GM18519 (cell line): ENCODE results near the gene ERN1.

Source experiments
- ATAC-seq: cut with Tn5 transposase; IDR thresholded peaks from one replicate; pipeline ENCODE4 v1.9.1; 2021; ENCODE audit warnings: mild to moderate bottlenecking, moderate library complexity; ENCODE audit not compliant: unreplicated experiment, low FRiP score

ERN1 gene

GRCh38 chr17:64158831-64159590, 29.1 kb upstream of the ERN1 start:
- ATAC-seq: no peak

GRCh38 chr17:64158406-64158805, 28.5 kb upstream of the ERN1 start:
- no peak for ATAC-seq

DNA sequence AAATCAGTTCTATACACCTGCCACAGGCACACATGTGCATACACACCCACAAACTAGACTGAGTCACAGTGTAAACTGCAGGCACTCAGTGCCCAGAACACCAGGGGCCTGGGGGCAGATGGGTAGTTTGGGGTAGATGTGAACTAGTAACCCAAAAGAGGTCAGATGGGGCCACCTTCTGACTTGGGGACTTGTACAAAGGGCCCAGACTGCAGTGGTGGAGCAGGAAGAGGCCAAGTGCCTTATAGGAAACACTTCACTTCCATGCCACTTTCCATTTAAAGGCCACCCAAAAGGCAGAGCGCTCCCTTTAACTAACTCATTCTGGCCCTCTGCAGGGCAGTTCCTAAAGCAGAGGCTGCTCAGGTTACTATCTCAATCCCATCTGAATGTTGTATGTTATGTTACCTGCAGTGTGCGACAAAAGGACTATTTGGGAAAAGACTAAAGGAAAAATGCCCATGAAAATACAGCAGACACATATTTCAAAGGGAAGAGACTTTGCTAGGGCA, 27.8 kb upstream of the ERN1 start:
- no peak for ATAC-seq

GRCh38 chr17:64156670-64157069, 26.7 kb upstream of the ERN1 start:
- ATAC-seq: no peak

- ATAC-seq: no peak
These were observed 26.0 kb upstream of the ERN1 start for GRCh38 chr17:64155751-64156544.

- ATAC-seq: no peak
These were observed 25.2 kb upstream of the ERN1 start for GRCh38 chr17:64155129-64155528.

DNA sequence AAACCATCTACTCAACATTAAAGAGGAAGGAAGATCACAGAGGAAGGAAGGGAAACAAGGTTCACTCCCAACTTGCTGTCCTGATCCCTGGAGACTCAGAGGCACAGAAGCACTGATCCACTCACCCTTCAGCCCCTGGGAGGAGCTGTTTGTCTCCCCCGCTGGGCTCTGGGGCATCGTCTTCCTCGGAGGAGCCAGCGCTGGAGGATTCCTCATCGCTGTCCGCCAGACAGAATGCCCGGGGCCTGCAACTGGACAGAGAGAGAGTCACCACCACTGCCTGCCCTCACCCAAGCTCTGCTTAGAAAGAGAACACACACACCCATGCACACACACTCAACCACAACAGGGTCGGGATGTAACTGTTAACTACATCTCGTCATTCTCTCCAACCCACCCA, 24.8 kb upstream of the ERN1 start:
- no peak for ATAC-seq

DNA sequence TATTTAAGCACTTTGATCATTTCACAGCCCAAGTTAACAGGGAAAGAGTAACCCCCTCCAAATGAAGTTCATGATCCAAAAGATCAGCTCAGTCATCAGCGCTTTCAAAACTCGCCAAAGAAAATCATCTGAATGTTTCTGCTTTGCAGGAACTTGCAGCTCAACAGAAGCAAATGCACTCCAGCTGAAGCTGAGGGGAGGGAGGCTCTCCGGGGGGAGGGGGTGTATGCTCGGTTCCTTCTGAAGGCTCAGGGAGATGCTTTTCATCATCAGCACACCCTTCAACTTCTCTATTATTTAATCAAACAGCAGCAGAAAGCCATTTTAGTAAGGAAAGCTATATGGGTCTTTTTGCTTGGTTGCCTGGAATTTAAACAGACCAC, 24.4 kb upstream of the ERN1 start:
- ATAC-seq: no peak

DNA sequence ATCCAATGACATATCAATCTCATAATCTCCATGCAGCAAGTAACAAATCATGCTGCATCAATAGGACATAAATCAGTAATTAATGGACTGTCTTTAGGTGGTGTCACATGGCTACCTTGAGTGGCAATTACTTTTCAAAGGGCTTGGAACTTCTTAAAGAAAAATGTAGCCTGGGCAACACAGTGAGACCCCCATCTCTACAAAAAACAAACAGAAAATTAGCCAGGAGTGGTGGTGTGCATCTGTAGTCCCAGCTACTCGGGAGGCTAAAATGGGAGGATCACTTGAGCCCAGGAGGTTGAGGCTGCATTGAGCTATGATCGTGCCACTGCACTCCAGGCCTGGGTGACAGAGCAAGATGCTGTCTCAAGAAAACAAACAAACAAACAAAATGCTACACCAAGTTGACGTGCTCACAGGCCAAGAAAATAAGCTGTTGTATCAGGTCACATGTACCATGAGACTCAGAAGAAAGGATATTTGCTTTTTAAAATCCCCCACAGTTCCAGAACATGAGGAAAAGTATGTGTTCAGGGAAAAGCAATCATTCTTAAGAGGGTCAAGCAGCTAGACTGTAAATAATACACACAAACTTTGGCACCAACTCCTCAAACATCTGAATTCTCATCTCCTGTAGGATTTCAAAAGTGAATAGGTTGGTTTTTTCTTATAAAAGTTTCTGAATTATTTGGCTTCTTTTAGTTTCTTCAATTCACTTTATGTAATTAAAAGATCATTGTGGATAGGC, 23.8 kb upstream of the ERN1 start:
- ATAC-seq: no peak

GRCh38 chr17:64152428-64153125, 22.6 kb upstream of the ERN1 start:
- ATAC-seq: no peak

- no peak for ATAC-seq
These were observed 21.0 kb upstream of the ERN1 start for GRCh38 chr17:64151016-64151368.

GRCh38 chr17:64150237-64151015, 20.5 kb upstream of the ERN1 start:
- no peak for ATAC-seq

- ATAC-seq: no peak
These were observed 19.3 kb upstream of the ERN1 start for GRCh38 chr17:64149196-64149595.

DNA sequence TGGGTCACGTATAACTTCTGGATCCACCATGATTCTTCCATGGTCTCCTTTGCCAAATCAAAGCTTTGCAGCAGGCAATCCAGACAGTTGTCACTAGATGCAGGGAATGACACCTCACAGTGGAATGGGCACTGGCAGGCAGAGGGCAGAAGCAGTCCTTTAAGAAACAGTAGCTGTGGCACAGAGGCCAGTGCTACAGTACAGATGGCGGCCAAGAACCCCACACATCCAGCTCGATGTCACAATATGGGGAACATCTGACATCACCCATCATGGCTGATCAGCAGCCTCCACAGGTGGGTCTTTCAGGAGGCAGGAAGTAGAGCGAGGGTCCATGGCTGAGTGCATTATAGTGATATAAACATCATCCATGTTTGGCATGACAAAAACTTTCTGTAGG, 18.8 kb upstream of the ERN1 start:
- ATAC-seq: no peak

GRCh38 chr17:64148017-64148631, 18.2 kb upstream of the ERN1 start:
- no peak for ATAC-seq

DNA sequence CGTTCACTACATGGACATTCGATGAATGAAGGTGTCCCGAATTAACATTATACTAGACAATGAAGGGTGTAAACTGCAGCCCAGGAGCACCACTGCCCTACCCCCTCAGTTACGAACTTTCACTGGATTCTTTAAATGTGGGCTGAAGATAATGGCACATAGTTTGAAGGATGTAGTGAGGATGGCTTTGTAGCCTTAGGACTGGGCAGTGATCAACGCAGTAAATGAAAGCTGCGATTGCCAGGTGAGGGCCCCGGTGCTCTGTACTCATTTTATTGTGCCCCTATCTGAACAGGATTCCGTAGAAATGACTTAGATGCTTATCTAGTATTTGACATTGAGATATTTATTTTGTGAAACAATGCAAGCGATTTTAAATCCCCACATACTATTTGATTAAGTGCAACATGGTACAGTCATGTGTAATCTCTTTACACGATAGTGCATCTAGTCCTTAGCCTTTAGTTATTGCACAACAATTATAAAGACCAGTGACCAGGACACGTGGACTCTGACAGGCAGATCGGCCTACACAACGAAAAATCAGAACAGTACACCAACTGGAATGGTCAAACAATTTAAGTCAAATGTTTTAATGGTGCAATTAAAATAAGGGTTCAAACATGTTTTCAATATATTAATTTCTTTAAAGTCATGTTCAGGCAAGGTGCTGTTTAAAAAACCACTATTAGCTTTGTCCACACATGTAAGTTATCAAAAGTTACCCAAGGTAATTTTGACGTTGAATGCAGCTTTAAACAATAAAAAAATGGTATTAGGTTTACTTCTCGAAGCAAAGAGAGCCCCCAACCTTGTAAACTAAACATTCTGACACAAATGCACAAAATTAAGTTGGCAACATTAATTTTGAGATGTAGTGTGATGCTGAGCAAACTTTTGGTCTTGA, 17.4 kb upstream of the ERN1 start:
- no peak for ATAC-seq

DNA sequence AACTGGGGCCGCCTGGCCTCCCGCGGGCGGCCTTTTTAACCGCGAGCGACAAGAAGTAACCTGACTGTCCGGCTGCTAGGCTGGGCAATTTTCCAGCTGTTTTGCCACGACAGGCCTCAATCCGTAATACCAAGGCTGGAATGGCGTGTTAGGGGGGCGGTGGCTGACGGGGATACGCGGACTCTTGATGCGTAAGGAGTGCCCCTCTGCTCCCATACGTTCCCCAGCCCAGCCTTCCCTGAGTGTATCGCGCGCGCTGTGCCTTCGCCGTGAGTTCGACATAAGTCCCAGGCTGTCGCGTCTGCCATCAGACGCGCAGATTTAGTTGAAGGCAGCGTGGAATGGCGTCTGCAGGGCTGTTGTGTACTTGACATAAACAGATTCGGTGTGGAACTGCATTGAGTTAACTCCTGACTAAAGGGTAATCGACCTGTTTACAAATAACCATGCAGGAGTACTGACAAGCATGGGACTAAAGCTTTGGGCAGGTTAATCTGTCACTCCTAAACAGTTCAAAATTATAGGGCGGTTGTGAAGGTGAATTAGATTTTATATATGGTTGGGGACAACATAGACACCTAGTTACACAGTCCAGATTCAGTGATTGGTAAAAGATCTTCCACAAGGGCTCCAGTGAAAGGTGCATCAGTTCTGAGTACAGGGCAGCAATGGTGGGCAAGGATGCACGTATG, 16.6 kb upstream of the ERN1 start:
- ATAC-seq: peak; percentile 9
